Neuron (in vitro differentiated cells): ENCODE results near the gene APPL2.
"Not testable (repeated sequence)": the region's sequence is repeated elsewhere in the genome, so short reads cannot be mapped to it uniquely, and the experiment has no call there.

Source experiments
- H2AFZ ChIP-seq: one replicate; pipeline ENCODE4 v1.6.1; 2013; ENCODE audit warnings: low read depth, mild to moderate bottlenecking, inconsistent platforms, low read length, moderate library complexity
- H3K27me3 ChIP-seq: one replicate; pipeline ENCODE4 v1.6.1; 2013; ENCODE audit warnings: low read length; ENCODE audit not compliant: insufficient read depth
- H3K36me3 ChIP-seq: one replicate; pipeline ENCODE4 v1.6.1; 2013; ENCODE audit warnings: low read length; ENCODE audit not compliant: insufficient read depth
- H3K4me1 ChIP-seq: one replicate; pipeline ENCODE4 v1.6.1; 2013; ENCODE audit warnings: low read length; ENCODE audit not compliant: insufficient read depth
- H3K4me3 ChIP-seq: 2 replicates; pipeline ENCODE4 v1.5.1; 2013; ENCODE audit warnings: mild to moderate bottlenecking, low read length, moderate library complexity
- H3K9me3 ChIP-seq: one replicate; pipeline ENCODE4 v1.6.1; 2013; ENCODE audit warnings: low read length

Gene APPL2

GRCh38 chr12:105192624-105193225 lies 43.2 kb downstream of the APPL2 start:
- Histone ChIP-seq H2AFZ (no peak overlapping the region), H3K9me3 (peaks cover 2% of the 10 kb centered on the region), H3K36me3 (peaks cover 68% of the 10 kb centered on the region), H3K27me3 (no peaks in the 10 kb centered on the region), H3K4me3 (no peak overlapping the region), H3K4me1 (no peaks in the 10 kb centered on the region)

GRCh38 chr12:105190530-105190929 lies 45.4 kb downstream of the APPL2 start:
- Histone ChIP-seq H3K9me3 (peaks cover 5% of the 10 kb centered on the region), H2AFZ (no peak overlapping the region), H3K36me3 (peaks cover 73% of the 10 kb centered on the region), H3K27me3 (no peaks in the 10 kb centered on the region), H3K4me1 (no peaks in the 10 kb centered on the region), H3K4me3 (no peak overlapping the region)

GRCh38 chr12:105189293-105189692 lies 46.7 kb downstream of the APPL2 start:
- Histone ChIP-seq H3K36me3 (peaks cover 78% of the 10 kb centered on the region), H3K9me3 (peaks cover 14% of the 10 kb centered on the region), H3K27me3 (no peaks in the 10 kb centered on the region), H2AFZ (no peak overlapping the region), H3K4me1 (no peaks in the 10 kb centered on the region), H3K4me3 (no peak overlapping the region)

- H3K27me3 ChIP-seq, H3K4me3 ChIP-seq, H2AFZ ChIP-seq, H3K4me1 ChIP-seq: not testable (repeated sequence)
- Histone ChIP-seq H3K36me3 (peaks cover 49% of the 10 kb centered on the region), H3K9me3 (peaks cover 14% of the 10 kb centered on the region)
These were observed 52.0 kb downstream of the APPL2 start for GRCh38 chr12:105183976-105184375.

GRCh38 chr12:105183406-105183805 lies 52.6 kb downstream of the APPL2 start:
- not testable (repeated sequence) for H3K4me3 ChIP-seq, H2AFZ ChIP-seq, H3K27me3 ChIP-seq, H3K4me1 ChIP-seq
- Histone ChIP-seq H3K36me3 (peaks cover 46% of the 10 kb centered on the region), H3K9me3 (peaks cover 14% of the 10 kb centered on the region)

GRCh38 chr12:105179114-105179513 lies 56.9 kb downstream of the APPL2 start:
- H3K4me1 ChIP-seq, H3K4me3 ChIP-seq, H2AFZ ChIP-seq, H3K27me3 ChIP-seq, H3K9me3 ChIP-seq: not testable (repeated sequence)
- H3K36me3 ChIP-seq, result peaks cover 32% of the 10 kb centered on the region

- Histone ChIP-seq H3K4me1 (no peaks in the 10 kb centered on the region), H3K4me3 (no peak overlapping the region), H3K9me3 (no peaks in the 10 kb centered on the region), H2AFZ (no peak overlapping the region), H3K27me3 (no peaks in the 10 kb centered on the region), H3K36me3 (peaks cover 40% of the 10 kb centered on the region)
These were observed 58.8 kb downstream of the APPL2 start for GRCh38 chr12:105177208-105177607.

- peaks cover 43% of the 10 kb centered on the region for H3K36me3 ChIP-seq
- no peak overlapping the region for H3K4me3 ChIP-seq
- no peaks in the 10 kb centered on the region for H3K4me1 ChIP-seq
- H3K9me3 ChIP-seq, result no peaks in the 10 kb centered on the region
- no peak overlapping the region for H2AFZ ChIP-seq
- H3K27me3 ChIP-seq, result no peaks in the 10 kb centered on the region
These were observed 60.5 kb downstream of the APPL2 start for GRCh38 chr12:105175397-105175990.

GRCh38 chr12:105171691-105172436 lies 64.1 kb downstream of the APPL2 start:
- Histone ChIP-seq H3K4me1 (no peaks in the 10 kb centered on the region), H2AFZ (no peak overlapping the region), H3K4me3 (no peak overlapping the region), H3K27me3 (no peaks in the 10 kb centered on the region), H3K9me3 (no peaks in the 10 kb centered on the region), H3K36me3 (peaks cover 53% of the 10 kb centered on the region)

- H2AFZ ChIP-seq, result no peak overlapping the region
- H3K36me3 ChIP-seq, result peaks cover 55% of the 10 kb centered on the region
- no peaks in the 10 kb centered on the region for H3K9me3 ChIP-seq
- H3K4me1 ChIP-seq, result no peaks in the 10 kb centered on the region
- no peaks in the 10 kb centered on the region for H3K27me3 ChIP-seq
- H3K4me3 ChIP-seq, result no peak overlapping the region
These were observed 65.8 kb downstream of the APPL2 start for GRCh38 chr12:105170139-105170538.

- no peaks in the 10 kb centered on the region for H3K4me1 ChIP-seq
- no peaks in the 10 kb centered on the region for H3K9me3 ChIP-seq
- H3K27me3 ChIP-seq, result no peaks in the 10 kb centered on the region
- peaks cover 51% of the 10 kb centered on the region for H3K36me3 ChIP-seq
- no peak overlapping the region for H2AFZ ChIP-seq
- H3K4me3 ChIP-seq, result no peak overlapping the region
These were observed 68.0 kb downstream of the APPL2 start for GRCh38 chr12:105168006-105168405.

GRCh38 chr12:105167346-105167745 lies 68.6 kb downstream of the APPL2 start:
- Histone ChIP-seq H3K36me3 (peaks cover 54% of the 10 kb centered on the region), H3K4me1 (no peaks in the 10 kb centered on the region), H2AFZ (no peak overlapping the region)

GRCh38 chr12:105166736-105167135 lies 69.2 kb downstream of the APPL2 start:
- no peaks in the 10 kb centered on the region for H3K4me1 ChIP-seq
- H3K4me3 ChIP-seq, result no peak overlapping the region
- H3K9me3 ChIP-seq, result no peaks in the 10 kb centered on the region
- peaks cover 55% of the 10 kb centered on the region for H3K36me3 ChIP-seq
- no peaks in the 10 kb centered on the region for H3K27me3 ChIP-seq
- no peak overlapping the region for H2AFZ ChIP-seq

More at GRCh38 chr12:105167346-105167745, 68.6 kb downstream of the APPL2 start:
- Histone ChIP-seq H3K4me3 (no peak overlapping the region), H3K27me3 (no peaks in the 10 kb centered on the region), H3K9me3 (no peaks in the 10 kb centered on the region)
